Measurements from ENCODE around the gene NELFE.
A peak's percentile ranks its signal among the peaks of the same experiment; 100 is the strongest.
"Not testable (repeated sequence)": the region's sequence is repeated elsewhere in the genome, so short reads cannot be mapped to it uniquely, and the experiment has no call there.

Gene NELFE

DNA sequence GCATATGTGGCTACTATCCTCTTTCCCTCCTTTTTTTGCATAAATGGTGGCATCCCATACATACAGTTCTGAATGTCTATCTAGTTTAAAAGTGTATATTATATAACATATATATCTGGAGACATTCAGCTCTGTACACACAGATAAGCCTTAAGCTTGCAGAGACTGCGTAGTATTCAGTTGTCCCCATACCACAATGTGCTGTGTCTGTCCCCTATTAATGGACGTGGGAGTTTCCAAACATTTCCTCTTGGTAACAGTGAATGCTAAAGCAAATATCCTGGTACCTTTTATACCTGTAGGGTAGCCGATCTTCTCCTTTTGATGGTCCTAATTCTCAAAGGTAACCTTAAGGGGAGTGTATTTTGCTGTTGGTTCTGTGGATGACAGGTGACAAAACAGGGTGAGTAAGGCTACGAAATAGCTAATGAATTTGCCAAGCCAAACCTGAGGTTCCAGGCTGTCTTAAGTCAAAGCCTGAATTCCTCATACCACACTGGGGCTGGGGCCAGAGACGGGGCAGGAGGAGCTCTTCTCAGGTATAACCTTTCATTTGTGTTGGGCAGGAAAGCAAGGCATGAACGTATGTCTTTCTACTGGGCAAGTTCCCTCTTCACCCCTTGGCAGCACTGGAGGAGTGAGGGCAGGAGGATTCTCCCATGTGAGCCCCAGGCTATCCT is 39.0 kb downstream of the NELFE start:
- H3K27ac ChIP-seq: peak overlapping the region; percentile 75
- TF ChIP-seq, protein P1, sequence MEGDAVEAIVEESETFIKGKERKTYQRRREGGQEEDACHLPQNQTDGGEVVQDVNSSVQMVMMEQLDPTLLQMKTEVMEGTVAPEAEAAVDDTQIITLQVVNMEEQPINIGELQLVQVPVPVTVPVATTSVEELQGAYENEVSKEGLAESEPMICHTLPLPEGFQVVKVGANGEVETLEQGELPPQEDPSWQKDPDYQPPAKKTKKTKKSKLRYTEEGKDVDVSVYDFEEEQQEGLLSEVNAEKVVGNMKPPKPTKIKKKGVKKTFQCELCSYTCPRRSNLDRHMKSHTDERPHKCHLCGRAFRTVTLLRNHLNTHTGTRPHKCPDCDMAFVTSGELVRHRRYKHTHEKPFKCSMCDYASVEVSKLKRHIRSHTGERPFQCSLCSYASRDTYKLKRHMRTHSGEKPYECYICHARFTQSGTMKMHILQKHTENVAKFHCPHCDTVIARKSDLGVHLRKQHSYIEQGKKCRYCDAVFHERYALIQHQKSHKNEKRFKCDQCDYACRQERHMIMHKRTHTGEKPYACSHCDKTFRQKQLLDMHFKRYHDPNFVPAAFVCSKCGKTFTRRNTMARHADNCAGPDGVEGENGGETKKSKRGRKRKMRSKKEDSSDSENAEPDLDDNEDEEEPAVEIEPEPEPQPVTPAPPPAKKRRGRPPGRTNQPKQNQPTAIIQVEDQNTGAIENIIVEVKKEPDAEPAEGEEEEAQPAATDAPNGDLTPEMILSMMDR (conservative IDR thresholded peaks at IDR 0.05): no peak
- no peak for TF ChIP-seq ZFX (IDR thresholded peaks at IDR 0.05)

DNA sequence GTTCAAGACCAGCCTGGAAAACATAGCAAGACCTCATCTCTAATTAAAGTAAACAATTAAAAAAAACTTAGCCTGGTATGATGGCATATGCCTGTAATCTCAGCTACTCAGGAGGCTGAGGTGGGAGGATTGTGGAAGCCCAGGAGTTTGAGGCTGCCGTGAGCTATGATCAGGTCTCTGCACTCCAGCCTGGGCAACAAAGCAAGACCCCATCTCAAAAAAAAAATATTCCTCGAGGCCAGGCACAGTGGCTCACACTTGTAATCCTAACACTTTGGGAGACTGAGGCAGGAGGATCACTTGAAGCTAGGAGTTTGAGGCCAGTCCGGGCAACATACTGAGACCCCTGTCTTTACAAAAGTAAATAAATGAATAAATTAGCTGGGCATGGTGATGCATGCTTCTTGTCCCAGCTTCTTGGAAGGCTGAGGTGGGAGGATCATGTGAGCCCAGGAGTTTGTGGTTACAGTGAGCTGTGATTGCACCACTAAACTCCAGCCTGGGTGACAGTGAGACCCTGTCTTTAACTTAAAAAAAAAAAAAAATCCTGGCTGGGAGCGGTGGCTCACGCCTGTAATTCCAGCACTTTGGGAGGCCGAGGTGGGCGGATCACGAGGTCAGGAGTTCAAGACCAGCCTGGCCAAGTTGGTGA is 40.6 kb downstream of the NELFE start:
- TF ChIP-seq, protein P1 (conservative IDR thresholded peaks at IDR 0.05): no peak
- TF ChIP-seq ZFX (IDR thresholded peaks at IDR 0.05): no peak

DNA sequence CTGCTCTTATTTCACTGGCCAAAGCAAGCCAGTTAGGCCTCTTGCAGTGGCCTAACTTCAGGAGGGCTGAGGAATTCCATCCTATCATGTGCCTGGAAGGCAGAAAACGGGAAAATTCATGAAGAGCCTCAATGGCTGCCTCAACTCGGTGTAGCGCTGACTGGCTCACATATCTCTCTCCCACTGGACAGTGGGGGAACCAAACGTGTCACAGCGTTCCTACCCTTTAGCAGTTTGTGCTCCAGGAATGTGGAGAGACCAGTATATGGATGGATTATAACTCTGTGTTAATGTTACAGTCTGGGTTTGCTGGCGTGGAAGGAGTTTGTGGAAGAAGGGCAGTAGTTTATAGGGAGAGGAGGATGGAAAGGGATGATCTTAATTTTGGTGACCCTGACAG is 43.0 kb downstream of the NELFE start:
- no peak overlapping the region for H3K27ac ChIP-seq
- TF ChIP-seq, protein P1 (conservative IDR thresholded peaks at IDR 0.05): no peak
- TF ChIP-seq ZFX (IDR thresholded peaks at IDR 0.05): no peak

More for the DNA sequence above, 40.6 kb downstream of the NELFE start:
- 0 out of 2 replicates have a peak overlapping the region, but pooled peaks have one; percentile 0 for H3K27ac ChIP-seq

DNA sequence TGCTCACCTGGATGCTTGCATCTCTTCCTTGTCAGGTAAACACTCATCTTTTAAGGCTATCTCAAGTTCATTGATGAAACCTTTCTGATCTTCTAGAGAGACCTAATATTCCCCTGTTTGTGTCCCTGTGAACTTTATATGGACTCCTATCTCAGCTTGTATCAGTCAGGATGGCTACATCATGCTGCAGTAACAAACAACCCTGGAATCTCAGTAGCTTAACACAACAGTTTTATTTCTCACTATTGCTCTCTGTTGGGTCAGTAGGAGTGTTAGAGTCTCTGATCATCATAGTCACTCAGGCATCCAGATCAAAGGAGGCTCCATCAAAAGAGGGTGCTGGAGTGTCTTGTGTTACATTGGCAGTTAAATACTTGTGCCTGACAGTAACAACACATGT is 43.4 kb downstream of the NELFE start:
- H3K27ac ChIP-seq: no peak overlapping the region
- TF ChIP-seq ZFX (IDR thresholded peaks at IDR 0.05): no peak
- TF ChIP-seq, protein P1 (conservative IDR thresholded peaks at IDR 0.05): no peak; the same call in 1 of the 2 replicates

DNA sequence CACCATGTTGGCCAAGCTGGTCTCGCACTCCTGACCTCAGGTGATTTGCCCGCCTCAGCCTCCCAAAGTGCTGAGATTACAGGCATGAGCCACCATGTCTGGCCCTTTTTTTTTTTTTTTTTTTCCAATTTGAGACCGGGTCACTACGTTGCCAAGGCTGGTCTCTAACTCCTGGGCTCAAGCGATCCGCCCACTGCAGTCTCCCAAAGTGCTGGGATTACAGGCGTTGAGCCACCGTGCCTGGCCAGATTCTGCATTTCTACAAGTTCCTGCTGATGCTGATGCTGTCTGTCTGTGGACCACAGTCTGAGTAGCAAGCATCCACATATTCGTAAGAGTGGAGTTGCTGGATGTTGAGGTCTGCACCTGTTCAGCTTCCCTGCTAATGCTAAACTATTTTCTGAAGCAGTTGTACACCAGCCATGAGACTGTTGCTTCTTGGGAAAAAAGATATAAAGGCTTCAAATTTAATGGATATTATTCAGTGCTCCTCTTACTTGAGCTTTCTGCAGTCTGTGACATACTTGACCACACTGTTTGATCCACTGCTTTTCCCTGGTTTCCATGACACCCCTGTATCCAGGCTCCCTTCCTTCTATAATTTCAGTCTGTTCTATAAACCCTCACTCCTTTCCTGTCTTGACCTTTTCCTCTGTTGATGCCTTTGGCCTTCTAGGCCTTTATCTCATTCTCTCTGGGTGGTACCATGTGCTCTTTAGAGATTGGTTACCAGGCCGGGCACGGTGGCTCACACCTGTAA is 46.8 kb downstream of the NELFE start:
- no peak overlapping the region for H3K27ac ChIP-seq
- TF ChIP-seq, protein P1 (conservative IDR thresholded peaks at IDR 0.05): no peak
- no peak for TF ChIP-seq ZFX (IDR thresholded peaks at IDR 0.05)

DNA sequence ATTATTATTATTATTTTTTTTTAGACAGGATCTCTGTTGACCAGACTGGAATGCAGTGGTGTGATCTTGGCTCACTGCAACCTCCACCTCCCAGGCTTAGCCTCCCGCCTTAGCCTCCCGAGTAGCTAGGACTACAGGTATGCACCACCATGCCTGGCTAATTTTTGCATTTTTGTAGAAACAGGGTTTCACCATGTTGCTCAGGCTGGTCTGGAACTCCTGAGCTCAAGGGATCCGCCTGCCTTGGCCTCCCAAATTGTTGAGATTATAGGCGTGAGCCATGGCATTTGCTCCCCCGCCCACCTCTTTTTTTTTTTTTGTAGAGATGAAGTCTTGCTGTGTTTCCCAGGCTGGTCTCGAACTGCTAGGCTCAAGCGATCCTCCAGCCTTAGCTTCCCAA is 49.5 kb downstream of the NELFE start:
- not testable (repeated sequence) for H3K27ac ChIP-seq

DNA sequence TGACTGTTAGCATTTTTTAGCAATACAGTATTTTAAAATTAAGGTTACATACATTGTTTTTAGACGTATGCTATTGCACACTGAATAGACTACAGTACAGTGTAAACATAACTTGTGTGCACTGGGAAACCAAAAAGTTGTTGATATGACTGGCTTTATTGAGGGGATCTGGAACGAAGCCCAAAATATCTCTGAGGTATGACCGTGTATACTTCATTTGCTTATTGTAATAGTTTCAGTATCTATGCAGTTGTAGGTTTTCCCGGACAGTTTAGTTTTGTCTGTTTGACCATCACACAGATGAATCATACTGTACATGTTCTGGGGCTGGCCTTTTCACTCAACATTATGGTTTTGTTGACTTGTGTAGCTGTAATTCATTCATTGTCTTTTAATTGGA is 50.0 kb downstream of the NELFE start:
- no peak overlapping the region for H3K27ac ChIP-seq
- no peak for TF ChIP-seq ZFX (IDR thresholded peaks at IDR 0.05)
- TF ChIP-seq, protein P1 (conservative IDR thresholded peaks at IDR 0.05): no peak

DNA sequence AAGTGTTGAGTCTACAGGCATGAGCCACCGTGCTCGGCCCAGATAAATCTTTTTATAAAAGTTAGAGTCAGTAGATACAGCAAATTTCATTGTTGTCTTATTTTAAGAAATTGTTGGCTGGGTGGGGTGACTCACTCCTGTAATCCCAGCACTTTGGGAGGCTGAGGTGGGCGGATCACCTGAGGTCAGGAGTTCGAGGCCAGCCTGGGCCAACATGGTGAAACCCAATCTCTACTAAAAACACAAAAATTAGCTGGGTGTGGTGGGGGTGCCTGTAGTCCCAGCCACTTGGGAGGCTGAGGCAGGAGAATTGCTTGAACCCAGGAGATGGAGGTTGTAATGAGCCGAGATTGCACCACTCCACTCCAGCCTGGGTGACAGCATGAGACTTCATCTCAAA is 50.5 kb downstream of the NELFE start:
- not testable (repeated sequence) for H3K27ac ChIP-seq

Measured in C4-2B (cell line).